ENCODE measurements around the gene FRAS1.

FRAS1 gene

DNA sequence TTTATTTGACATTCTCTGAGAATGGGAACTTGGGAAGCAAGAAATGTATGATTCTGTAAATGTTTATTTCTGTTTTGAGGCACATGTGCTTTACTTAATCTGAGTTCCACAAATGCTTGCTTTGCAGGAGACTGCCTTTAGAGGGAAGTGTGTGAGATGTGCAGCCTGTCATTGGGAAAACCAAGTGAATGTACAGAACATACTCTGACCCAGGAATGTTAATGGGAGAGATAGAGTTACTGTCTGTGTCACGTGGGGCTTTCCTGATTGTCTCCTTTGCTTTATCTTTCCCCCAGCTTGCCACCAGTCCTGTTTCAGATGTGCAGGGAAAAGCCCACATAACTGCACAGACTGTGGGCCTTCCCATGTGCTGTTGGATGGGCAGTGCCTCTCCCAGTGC lies 275.9 kb downstream of the FRAS1 start:
- CTCF ChIA-PET, result no interaction called here
- TF ChIP-seq, protein P1, sequence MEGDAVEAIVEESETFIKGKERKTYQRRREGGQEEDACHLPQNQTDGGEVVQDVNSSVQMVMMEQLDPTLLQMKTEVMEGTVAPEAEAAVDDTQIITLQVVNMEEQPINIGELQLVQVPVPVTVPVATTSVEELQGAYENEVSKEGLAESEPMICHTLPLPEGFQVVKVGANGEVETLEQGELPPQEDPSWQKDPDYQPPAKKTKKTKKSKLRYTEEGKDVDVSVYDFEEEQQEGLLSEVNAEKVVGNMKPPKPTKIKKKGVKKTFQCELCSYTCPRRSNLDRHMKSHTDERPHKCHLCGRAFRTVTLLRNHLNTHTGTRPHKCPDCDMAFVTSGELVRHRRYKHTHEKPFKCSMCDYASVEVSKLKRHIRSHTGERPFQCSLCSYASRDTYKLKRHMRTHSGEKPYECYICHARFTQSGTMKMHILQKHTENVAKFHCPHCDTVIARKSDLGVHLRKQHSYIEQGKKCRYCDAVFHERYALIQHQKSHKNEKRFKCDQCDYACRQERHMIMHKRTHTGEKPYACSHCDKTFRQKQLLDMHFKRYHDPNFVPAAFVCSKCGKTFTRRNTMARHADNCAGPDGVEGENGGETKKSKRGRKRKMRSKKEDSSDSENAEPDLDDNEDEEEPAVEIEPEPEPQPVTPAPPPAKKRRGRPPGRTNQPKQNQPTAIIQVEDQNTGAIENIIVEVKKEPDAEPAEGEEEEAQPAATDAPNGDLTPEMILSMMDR (IDR thresholded peaks at IDR 0.05; ENCODE audit: control extremely low read depth, extremely low read depth, low read depth, missing control alignments), result no peak
- DNase-seq (ENCODE audit: extremely low spot score), result no peak
- POLR2A ChIA-PET, result no interaction called here

DNA sequence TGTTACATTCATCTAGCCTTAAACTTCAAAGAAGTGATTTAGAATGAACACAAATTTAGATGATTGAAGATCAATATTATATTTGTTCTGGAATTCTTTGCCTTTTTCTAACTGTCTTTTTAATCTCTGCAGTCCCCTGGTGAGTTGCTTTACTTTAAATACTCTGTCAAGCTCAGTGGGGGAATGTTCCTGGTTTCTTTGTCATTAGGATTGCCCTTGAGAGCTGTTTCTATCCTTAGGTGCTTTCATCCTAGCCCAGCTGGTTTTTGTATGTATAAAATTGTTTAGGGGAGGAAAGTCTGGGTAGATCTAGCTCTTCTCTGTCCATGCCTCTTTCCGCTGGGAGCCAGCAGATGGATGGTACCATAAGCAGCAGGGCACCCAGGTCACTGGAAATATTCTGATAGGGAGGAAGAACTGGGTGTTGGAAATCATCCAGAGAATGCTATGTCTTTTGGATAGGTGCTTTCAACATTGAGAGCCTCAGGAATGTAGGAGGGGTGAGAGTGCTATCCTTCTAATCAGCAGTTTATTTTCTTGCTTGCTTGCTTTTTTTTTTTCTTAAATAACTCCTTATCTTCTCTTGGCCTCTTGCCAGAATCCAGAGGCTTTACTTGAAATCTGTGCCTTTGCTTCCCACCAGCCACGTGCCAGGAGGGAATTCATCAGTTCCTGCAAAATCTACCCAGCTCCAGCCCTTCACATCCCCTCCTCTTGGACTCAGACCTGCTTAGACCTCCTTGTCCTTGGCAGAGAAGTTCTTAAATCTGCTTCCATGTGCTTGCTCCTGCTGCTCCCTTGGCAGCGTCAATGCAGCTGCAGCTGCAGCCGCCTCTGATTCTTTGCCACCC lies 279.2 kb downstream of the FRAS1 start:
- TF ChIP-seq, protein P1 (IDR thresholded peaks at IDR 0.05; ENCODE audit: control extremely low read depth, extremely low read depth, low read depth, missing control alignments), result no peak
- POLR2A ChIA-PET, result no interaction called here
- DNase-seq (ENCODE audit: extremely low spot score), result no peak
- CTCF ChIA-PET, result interaction anchor here (1.3 kb wide), 1 partner anchor 27 kb away, joined by 3 read pairs; no protein-coding TSS in a partner anchor

DNA sequence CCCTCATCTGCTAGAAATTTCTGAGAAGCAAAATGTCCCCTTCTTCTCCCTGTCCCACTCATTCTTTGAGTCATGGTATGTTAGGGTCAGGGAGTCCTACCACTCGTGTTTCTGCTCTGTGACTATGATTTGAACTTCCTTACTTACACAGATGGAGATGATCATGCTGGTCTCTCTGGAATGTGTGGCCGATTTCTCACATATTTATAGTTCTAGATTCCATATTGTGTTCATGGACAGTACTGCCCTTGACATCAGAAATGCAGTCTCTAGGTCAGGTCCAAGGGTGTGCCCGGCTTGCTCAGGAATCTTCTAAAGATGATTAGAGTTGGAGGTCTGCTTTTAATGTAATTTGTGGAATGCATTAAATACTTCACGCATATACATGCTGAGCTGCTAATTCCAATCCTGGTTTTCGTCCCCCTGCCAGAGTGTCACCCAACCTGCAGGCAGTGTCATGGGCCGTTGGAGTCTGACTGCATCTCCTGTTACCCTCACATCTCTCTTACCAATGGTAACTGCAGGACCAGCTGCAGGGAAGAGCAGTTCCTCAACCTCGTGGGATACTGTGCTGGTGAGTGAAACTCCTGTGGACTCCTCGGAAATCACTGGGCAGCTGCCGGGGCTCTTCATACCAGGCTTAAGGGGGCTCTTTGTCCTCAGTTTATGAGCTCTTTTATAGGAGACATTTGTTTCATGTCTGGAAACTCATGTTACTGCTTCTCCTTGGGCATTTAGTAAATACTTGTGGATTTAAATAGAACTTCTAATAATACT lies 280.3 kb downstream of the FRAS1 start:
- no peak for DNase-seq (ENCODE audit: extremely low spot score)
- TF ChIP-seq, protein P1 (IDR thresholded peaks at IDR 0.05; ENCODE audit: control extremely low read depth, extremely low read depth, low read depth, missing control alignments), result no peak
- ChIA-PET POLR2A (no interaction called here), CTCF (interaction anchor here (1.3 kb wide), 1 partner anchor 25 kb away, joined by 3 read pairs; no protein-coding TSS in a partner anchor)

DNA sequence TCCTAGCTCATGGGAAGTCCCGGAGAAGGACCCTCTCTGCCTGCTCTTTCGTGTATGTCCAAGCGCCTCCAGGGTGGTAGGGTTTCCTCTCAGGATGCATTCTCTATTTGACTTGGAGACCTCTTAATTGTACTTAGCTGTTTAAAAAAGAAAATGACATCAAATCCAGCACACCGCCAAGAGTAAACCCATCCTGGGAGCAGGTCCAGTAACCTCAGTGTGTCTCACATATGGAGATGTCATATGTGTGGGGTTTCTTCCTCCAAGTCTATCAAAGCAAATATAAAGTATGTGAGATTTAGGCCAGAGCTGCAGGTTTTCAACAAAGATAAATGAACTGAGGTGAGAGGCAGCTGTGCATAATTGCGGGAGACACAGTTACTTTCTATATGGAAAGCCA lies 285.0 kb downstream of the FRAS1 start:
- TF ChIP-seq, protein P1 (IDR thresholded peaks at IDR 0.05; ENCODE audit: control extremely low read depth, extremely low read depth, low read depth, missing control alignments), result no peak
- DNase-seq (ENCODE audit: extremely low spot score), result no peak
- POLR2A ChIA-PET, result no interaction called here
- CTCF ChIA-PET, result no interaction called here

DNA sequence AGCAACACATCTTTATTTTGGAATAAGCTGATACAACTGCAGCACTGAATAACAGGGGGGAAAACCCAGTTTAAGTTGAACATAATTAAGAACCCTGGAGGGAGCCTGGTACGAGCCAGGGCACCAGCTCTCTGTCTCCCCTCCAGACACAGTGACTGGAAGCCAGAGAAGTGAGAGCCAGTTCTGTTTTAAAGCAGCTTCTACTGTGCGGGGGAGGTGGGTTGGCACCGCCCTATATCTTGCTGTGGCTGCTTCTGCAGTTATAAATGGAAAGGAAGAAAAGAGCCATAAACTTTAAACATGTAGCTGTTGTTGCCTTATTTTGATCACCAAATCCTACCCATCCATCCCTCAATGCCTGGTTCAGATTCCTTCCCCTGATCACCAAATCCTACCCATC lies 286.6 kb downstream of the FRAS1 start:
- CTCF ChIA-PET, result no interaction called here
- POLR2A ChIA-PET, result no interaction called here

DNA sequence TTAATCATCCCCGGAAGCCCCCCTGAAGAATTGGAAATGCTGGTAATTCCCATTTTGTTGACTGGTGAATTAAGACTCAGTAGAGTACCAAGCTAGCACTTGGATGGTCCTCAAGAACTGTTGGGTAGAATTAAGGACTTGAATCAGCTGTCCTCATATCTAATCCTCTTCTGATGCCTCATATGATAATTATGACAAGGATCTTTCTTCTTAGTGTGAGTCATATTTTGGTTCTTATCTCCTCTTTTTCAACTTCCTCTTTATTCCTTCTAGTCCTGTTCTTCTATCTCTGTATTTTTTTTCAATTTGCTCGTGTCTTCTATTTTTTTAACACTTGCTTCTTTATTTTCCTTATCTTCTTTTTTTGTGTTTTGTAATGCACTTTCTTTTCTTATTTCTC lies 288.1 kb downstream of the FRAS1 start:
- POLR2A ChIA-PET, result no interaction called here
- CTCF ChIA-PET, result interaction anchor here (1.7 kb wide), 1 partner anchor 9 kb away, joined by 8 read pairs; no protein-coding TSS in a partner anchor
- TF ChIP-seq, protein P1 (IDR thresholded peaks at IDR 0.05; ENCODE audit: control extremely low read depth, extremely low read depth, low read depth, missing control alignments), result no peak
- DNase-seq (ENCODE audit: extremely low spot score), result no peak

More for the DNA sequence above, 286.6 kb downstream of the FRAS1 start:
- TF ChIP-seq, protein P1 (IDR thresholded peaks at IDR 0.05; ENCODE audit: control extremely low read depth, extremely low read depth, low read depth, missing control alignments), result no peak
- no peak for DNase-seq (ENCODE audit: extremely low spot score)
